HG03558 (cell line): ENCODE results near the gene BHLHA15.

Experiments used
- ATAC-seq: cut with Tn5 transposase; IDR thresholded peaks from one replicate; pipeline ENCODE4 v1.9.1; 2021; ENCODE audit warnings: moderate number of reproducible peaks; ENCODE audit not compliant: unreplicated experiment; ENCODE audit errors: extremely low read depth

Gene BHLHA15

GRCh38 chr7:98223351-98223897 is 12.2 kb downstream of the BHLHA15 start:
- ATAC-seq, result no peak

- no peak for ATAC-seq
Measured at GRCh38 chr7:98223898-98224700, 12.9 kb downstream of the BHLHA15 start.

- no peak for ATAC-seq
Measured at GRCh38 chr7:98224701-98225181, 13.5 kb downstream of the BHLHA15 start.

GRCh38 chr7:98225913-98226614 is 14.8 kb downstream of the BHLHA15 start:
- no peak for ATAC-seq

- ATAC-seq, result no peak
Measured at GRCh38 chr7:98227939-98228338, 16.7 kb downstream of the BHLHA15 start.

GRCh38 chr7:98228801-98229200 is 17.6 kb downstream of the BHLHA15 start:
- ATAC-seq, result no peak

- ATAC-seq, result no peak
Measured at GRCh38 chr7:98229441-98229840, 18.2 kb downstream of the BHLHA15 start.

- ATAC-seq, result no peak
Measured at GRCh38 chr7:98229991-98230745, 18.9 kb downstream of the BHLHA15 start.

GRCh38 chr7:98230746-98231471 is 19.7 kb downstream of the BHLHA15 start:
- no peak for ATAC-seq

GRCh38 chr7:98231493-98232262 is 20.4 kb downstream of the BHLHA15 start:
- no peak for ATAC-seq

- no peak for ATAC-seq
Measured at GRCh38 chr7:98232263-98232585, 21.0 kb downstream of the BHLHA15 start.

GRCh38 chr7:98232799-98233198 is 21.6 kb downstream of the BHLHA15 start:
- no peak for ATAC-seq

- ATAC-seq, result no peak
Measured at GRCh38 chr7:98233219-98234070, 22.2 kb downstream of the BHLHA15 start.

GRCh38 chr7:98234429-98235147 is 23.3 kb downstream of the BHLHA15 start:
- no peak for ATAC-seq

- ATAC-seq, result no peak
Measured at GRCh38 chr7:98235901-98236300, 24.7 kb downstream of the BHLHA15 start.

- no peak for ATAC-seq
Measured at GRCh38 chr7:98236355-98237185, 25.3 kb downstream of the BHLHA15 start.

- no peak for ATAC-seq
Measured at GRCh38 chr7:98238076-98238475, 26.8 kb downstream of the BHLHA15 start.
